Suprapubic skin (tissue), 4 donors: ENCODE measurements around the gene SCAPER. TPM values are rescaled to one million over a fixed set of nuclear protein-coding genes. Genes with fewer than 3 reads are reported as not detected.

Source experiments
- DNase-seq, 2 donors: peaks; one replicate each; pipeline ENCODE4 v3.0.0-alpha.2; 2019; ENCODE audit warnings: low spot score in 2 of 2
- H3K27ac ChIP-seq: fragments of 200-600 bp; sonication (generic); one replicate; pipeline ENCODE4 v1.5.1; 2019
- H3K27me3 ChIP-seq: fragments of 200-600 bp; sonication (generic); one replicate; pipeline ENCODE4 v1.5.1; 2019
- H3K36me3 ChIP-seq: fragments of 200-600 bp; sonication (generic); one replicate; pipeline ENCODE4 v1.5.1; 2019
- H3K4me1 ChIP-seq: fragments of 200-600 bp; sonication (generic); one replicate; pipeline ENCODE4 v1.5.1; 2019
- H3K4me3 ChIP-seq: fragments of 200-600 bp; sonication (generic); one replicate; pipeline ENCODE4 v1.5.1; 2019; ENCODE audit warnings: mild to moderate bottlenecking
- H3K9me3 ChIP-seq: fragments of 200-600 bp; sonication (generic); one replicate; pipeline ENCODE4 v1.5.1; 2019
- CTCF ChIP-seq, 2 donors: fragments of 200-600 bp in 1 of 2; fragments of 450-650 bp in 1 of 2; sonication (generic) in 1 of 2; IDR thresholded peaks; one replicate each; pipeline ENCODE4 v1.5.1; 2016 to 2019; ENCODE audit warnings: antibody characterized with exemption in 2 of 2, mild to moderate bottlenecking in 1 of 2, moderate library complexity in 1 of 2
- EP300 ChIP-seq: sonication (generic); formaldehyde crosslinking; IDR thresholded peaks from one replicate; pipeline ENCODE4 v1.6.1; 2017; ENCODE audit warnings: antibody characterized with exemption
- POLR2A ChIP-seq, 2 donors: fragments of 450-650 bp; IDR thresholded peaks; one replicate each; pipeline ENCODE4 v1.6.1; 2017; ENCODE audit warnings: antibody characterized with exemption in 2 of 2, mild to moderate bottlenecking in 2 of 2, moderate library complexity in 2 of 2
- POLR2AphosphoS5 ChIP-seq, 3 donors: sonication (generic); formaldehyde crosslinking; IDR thresholded peaks; one replicate each; pipeline ENCODE4 v1.6.1; 2017; ENCODE audit warnings: antibody characterized with exemption in 3 of 3
- WGBS: methylation state at CpG from one replicate; pipeline ENCODE4 v1.1.5; 2018; 5-methylcytosine and 5-hydroxymethylcytosine counted together
- total RNA-seq, 4 donors: library from RNA; depleted of rRNA; stranded (reverse); fragments of >200 nt; gene quantifications; one replicate each; pipeline ENCODE4 v1.1.0, GENCODE V29; 2016

The SCAPER gene
- total RNA-seq, 4 donors from 2014 or later: 26.3 to 61.4 (median 37.3) TPM

GRCh38 chr15:76353903-76354302 is 551.2 kb downstream of the SCAPER start:
- TF ChIP-seq EP300 (no peak), POLR2AphosphoS5 (IDR thresholded peaks at IDR 0.05) (no peak), POLR2A (IDR thresholded peaks at IDR 0.05) (no peak), CTCF (IDR thresholded peaks at IDR 0.05) (no peak)
- no peaks in the 10 kb centered on the region for H3K9me3 ChIP-seq
- H3K27me3 ChIP-seq: no peaks in the 10 kb centered on the region
- no peak for DNase-seq
- no peak overlapping the region for H3K27ac ChIP-seq
- H3K4me1 ChIP-seq: no peaks in the 10 kb centered on the region
- H3K36me3 ChIP-seq: no peaks in the 10 kb centered on the region
- H3K4me3 ChIP-seq: no peak overlapping the region
- 91% methylated on average over 10 of the region's 10 CpGs for WGBS

- DNase-seq: no peak
- Histone ChIP-seq H3K27ac (no peak overlapping the region), H3K27me3 (no peaks in the 10 kb centered on the region), H3K36me3 (no peaks in the 10 kb centered on the region), H3K9me3 (no peaks in the 10 kb centered on the region), H3K4me3 (no peak overlapping the region), H3K4me1 (no peaks in the 10 kb centered on the region)
- 94% methylated on average over 1 of the region's 1 CpG for WGBS
- TF ChIP-seq POLR2AphosphoS5 (IDR thresholded peaks at IDR 0.05) (no peak), POLR2A (IDR thresholded peaks at IDR 0.05) (no peak), EP300 (no peak), CTCF (IDR thresholded peaks at IDR 0.05) (no peak)
These were observed 552.0 kb downstream of the SCAPER start for GRCh38 chr15:76353023-76353577.

GRCh38 chr15:76349301-76350070 is 555.7 kb downstream of the SCAPER start:
- WGBS: 94% methylated on average over 1 of the region's 1 CpG
- no peak for DNase-seq

GRCh38 chr15:76347482-76348055 is 557.6 kb downstream of the SCAPER start:
- Histone ChIP-seq H3K9me3 (no peaks in the 10 kb centered on the region), H3K4me3 (no peak overlapping the region), H3K4me1 (peaks cover 30% of the 10 kb centered on the region), H3K36me3 (no peaks in the 10 kb centered on the region), H3K27me3 (peaks cover 49% of the 10 kb centered on the region), H3K27ac (no peak overlapping the region)
- DNase-seq: no peak
- WGBS: 94% methylated on average over 13 of the region's 13 CpGs
- TF ChIP-seq POLR2A (IDR thresholded peaks at IDR 0.05): no peak
- TF ChIP-seq POLR2AphosphoS5 (IDR thresholded peaks at IDR 0.05): no peak
- TF ChIP-seq EP300: no peak
- TF ChIP-seq CTCF (IDR thresholded peaks at IDR 0.05): no peak

More at GRCh38 chr15:76349301-76350070, 555.7 kb downstream of the SCAPER start:
- Histone ChIP-seq H3K36me3 (no peaks in the 10 kb centered on the region), H3K4me3 (no peak overlapping the region), H3K9me3 (no peaks in the 10 kb centered on the region), H3K4me1 (peaks cover 19% of the 10 kb centered on the region), H3K27me3 (peaks cover 30% of the 10 kb centered on the region), H3K27ac (no peak overlapping the region)
- TF ChIP-seq CTCF (IDR thresholded peaks at IDR 0.05) (no peak), EP300 (no peak)
